Uterus (tissue), 4 donors: ENCODE measurements around the gene N4BP2L2. TPM values are rescaled to one million over a fixed set of nuclear protein-coding genes. Genes with fewer than 3 reads are reported as not detected.
A peak's percentile ranks its signal among the peaks of the same experiment; 100 is the strongest.

ENCODE experiments used
- DNase-seq, 2 donors: peaks; one replicate each; pipeline ENCODE4 v3.0.0-alpha.2; 2019 to 2020
- H3K27ac ChIP-seq, 2 donors: fragments of 200-600 bp; sonication (generic); 1 replicate in 1 of 2; 2 replicates in 1 of 2; pipeline ENCODE4 v1.5.1; 2016 to 2018
- H3K27me3 ChIP-seq, 2 donors: fragments of 200-600 bp; sonication (generic); one replicate each; pipeline ENCODE4 v1.5.1; 2018 to 2019; ENCODE audit warnings: control low read depth in 1 of 2
- H3K36me3 ChIP-seq, 2 donors: fragments of 200-600 bp; sonication (generic); one replicate each; pipeline ENCODE4 v1.5.1; 2019; ENCODE audit warnings: control low read depth in 1 of 2
- H3K4me1 ChIP-seq, 2 donors: fragments of 200-600 bp; sonication (generic); one replicate each; pipeline ENCODE4 v1.5.1; 2018 to 2019; ENCODE audit warnings: control low read depth in 1 of 2
- H3K4me3 ChIP-seq, 2 donors: fragments of 200-600 bp; sonication (generic); 1 replicate in 1 of 2; 2 replicates in 1 of 2; pipeline ENCODE4 v1.5.1; 2018 to 2019; ENCODE audit warnings: mild to moderate bottlenecking in 1 of 2
- H3K9me3 ChIP-seq, 2 donors: fragments of 200-600 bp; sonication (generic); one replicate each; pipeline ENCODE4 v1.5.1; 2019; ENCODE audit warnings: control low read depth in 1 of 2
- CTCF ChIP-seq, 4 experiments: fragments of 200-600 bp in 2 of 4; fragments of 450-650 bp in 2 of 4; sonication (generic) in 2 of 4; IDR thresholded peaks; one replicate each; pipeline ENCODE4 v1.5.1; 2016 to 2019; ENCODE audit warnings: antibody characterized with exemption in 4 of 4, mild to moderate bottlenecking in 2 of 4, moderate library complexity in 1 of 4
- POLR2A ChIP-seq, 2 donors: fragments of 450-650 bp; IDR thresholded peaks; one replicate each; pipeline ENCODE4 v1.6.1; 2016; ENCODE audit warnings: antibody characterized with exemption in 2 of 2, mild to moderate bottlenecking in 1 of 2, moderate library complexity in 1 of 2
- intact Hi-C: fragments of 100-400 bp; cut with DNase I; formaldehyde crosslinking; loops from one replicate; pipeline ENCODE4 v1.15.1; 2023; ENCODE audit warnings: low total_unique reads
- total RNA-seq, 4 donors: library from RNA; depleted of rRNA in 3 of 4; stranded (reverse); fragments of >200 nt in 3 of 4; gene quantifications; one replicate each; pipeline versions ENCODE4 v1.1.0 to v1.2.4, GENCODE V29; 2014 to 2023
- donor health status: DM: yes; HTN: yes; CAD: no.

Gene N4BP2L2
- total RNA-seq, 4 donors from 2014 or later = 187 to 288 (median 233) TPM

GRCh38 chr13:32430018-32430747, 108.4 kb downstream of the N4BP2L2 start:
- H3K4me1 ChIP-seq = no peaks in the 10 kb centered on the region
- H3K27me3 ChIP-seq = no peaks in the 10 kb centered on the region
- no peak for DNase-seq
- H3K27ac ChIP-seq = no peak overlapping the region
- H3K4me3 ChIP-seq = no peak overlapping the region
- TF ChIP-seq POLR2A (IDR thresholded peaks at IDR 0.05) = no peak
- no peak for TF ChIP-seq CTCF (IDR thresholded peaks at IDR 0.05)
- H3K9me3 ChIP-seq = no peaks in the 10 kb centered on the region
- H3K36me3 ChIP-seq = no peaks in the 10 kb centered on the region
- intact Hi-C loops = no loop called here

DNA sequence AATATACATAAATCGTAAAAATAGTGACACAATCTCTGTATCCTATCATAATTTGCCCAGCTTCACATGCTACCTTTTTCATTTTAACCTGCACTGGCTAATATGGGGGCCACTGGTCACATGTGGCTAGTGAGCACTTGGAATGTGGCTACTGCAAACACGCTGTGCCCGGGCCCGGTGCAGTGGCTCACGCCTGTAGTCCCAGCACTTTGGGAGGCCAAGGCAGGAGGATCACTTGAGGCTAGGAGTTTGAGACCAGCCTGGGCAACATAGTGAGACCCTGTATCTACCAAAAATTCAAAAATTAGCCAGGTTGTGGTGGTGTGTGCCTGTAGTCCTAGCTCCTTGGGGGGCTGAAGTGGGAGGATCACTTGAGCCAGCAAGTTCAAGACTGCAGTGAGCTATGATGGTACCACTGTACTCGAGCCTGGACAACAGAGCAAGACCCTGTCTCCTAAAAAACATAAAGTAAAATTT, 109.1 kb downstream of the N4BP2L2 start:
- H3K36me3 ChIP-seq = no peaks in the 10 kb centered on the region
- H3K9me3 ChIP-seq = no peaks in the 10 kb centered on the region
- H3K4me3 ChIP-seq = no peak overlapping the region
- TF ChIP-seq POLR2A (IDR thresholded peaks at IDR 0.05) = no peak
- H3K4me1 ChIP-seq = no peaks in the 10 kb centered on the region
- no peak for DNase-seq
- H3K27me3 ChIP-seq = no peaks in the 10 kb centered on the region
- peak overlapping the region; percentile 93 to 96 for H3K27ac ChIP-seq
- intact Hi-C loops = no loop called here

DNA sequence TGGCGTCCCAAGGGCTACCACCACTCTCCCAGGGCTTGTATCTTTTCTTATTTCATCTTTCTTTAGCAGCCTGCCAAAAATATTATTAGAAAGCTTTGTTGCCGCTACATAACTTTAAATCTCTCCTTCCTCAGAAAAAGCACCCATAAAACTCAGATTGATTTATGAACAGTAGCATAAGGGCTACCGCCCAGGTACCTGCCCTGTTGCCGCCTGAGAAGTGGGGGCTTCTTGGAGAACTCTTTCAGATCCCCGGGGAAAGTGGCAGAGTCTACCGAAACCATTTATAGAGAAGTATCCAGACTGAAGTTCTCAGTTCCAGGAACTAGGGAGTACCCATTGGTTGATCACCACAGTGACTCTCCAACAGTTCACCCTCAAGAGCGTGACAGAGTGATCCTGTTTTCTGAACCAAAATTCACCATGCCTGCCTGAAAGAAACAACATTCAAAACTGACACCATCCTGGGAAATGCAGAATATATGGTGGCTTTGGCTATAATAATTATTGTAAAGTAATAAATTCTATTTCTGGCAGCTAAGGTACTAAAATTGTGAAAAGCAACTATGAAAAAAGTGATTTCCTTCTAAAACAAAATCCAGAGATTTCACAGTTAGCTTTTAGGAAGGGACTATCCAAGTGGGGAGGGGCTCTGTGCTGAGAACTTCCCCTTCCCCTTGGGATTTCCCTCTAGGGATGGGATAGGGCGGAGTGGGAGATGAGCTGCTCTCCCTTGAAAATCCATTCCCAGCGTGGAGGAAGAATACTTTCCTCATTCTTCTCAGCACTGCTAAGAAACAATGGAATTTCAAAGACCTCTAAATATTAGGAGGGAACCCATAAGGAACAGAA, 109.8 kb downstream of the N4BP2L2 start:
- peak overlapping the region; percentile 93 to 96 for H3K27ac ChIP-seq
- DNase-seq = no peak
- H3K4me1 ChIP-seq = no peaks in the 10 kb centered on the region
- peak overlapping the region; percentile 63 to 97 for H3K4me3 ChIP-seq
- H3K36me3 ChIP-seq = no peaks in the 10 kb centered on the region
- no peak for TF ChIP-seq POLR2A (IDR thresholded peaks at IDR 0.05)
- TF ChIP-seq CTCF (IDR thresholded peaks at IDR 0.05) = no peak
- intact Hi-C loops = no loop called here
- no peaks in the 10 kb centered on the region for H3K9me3 ChIP-seq
- no peaks in the 10 kb centered on the region for H3K27me3 ChIP-seq

GRCh38 chr13:32427852-32428580, 110.6 kb downstream of the N4BP2L2 start, which contains the start of gene N4BP2L1:
Gene N4BP2L1, minus strand, starts transcription at chr13:32428130. Its CDS starts 48 bp downstream, at chr13:32428082.
- H3K9me3 ChIP-seq = no peaks in the 10 kb centered on the region
- no peaks in the 10 kb centered on the region for H3K27me3 ChIP-seq
- TF ChIP-seq POLR2A (IDR thresholded peaks at IDR 0.05) (peak; percentile 86 to 96), CTCF (IDR thresholded peaks at IDR 0.05) (peak in 2 of 4 experiments; percentile 1 to 11)
- H3K4me3 ChIP-seq = peak within 1 kb of the TSS; percentile 63 to 97
- no peaks in the 10 kb centered on the region for H3K36me3 ChIP-seq
- peaks cover 0 to 3% of the 10 kb centered on the region in 2 donors for H3K4me1 ChIP-seq
- intact Hi-C loops = no loop called here
- peak; percentile 75 to 81 for DNase-seq
- H3K27ac ChIP-seq = peak within 1 kb of the TSS; percentile 93 to 96
